GM19351 (cell line): Measurements from ENCODE around the gene AVPI1.
"Not testable (repeated sequence)": the region's sequence is repeated elsewhere in the genome, so short reads cannot be mapped to it uniquely, and the experiment has no call there.

Source experiments
- ATAC-seq: cut with Tn5 transposase; IDR thresholded peaks from one replicate; pipeline ENCODE4 v1.9.1; 2021; ENCODE audit warnings: mild to moderate bottlenecking, moderate library complexity; ENCODE audit not compliant: unreplicated experiment

The AVPI1 gene

DNA sequence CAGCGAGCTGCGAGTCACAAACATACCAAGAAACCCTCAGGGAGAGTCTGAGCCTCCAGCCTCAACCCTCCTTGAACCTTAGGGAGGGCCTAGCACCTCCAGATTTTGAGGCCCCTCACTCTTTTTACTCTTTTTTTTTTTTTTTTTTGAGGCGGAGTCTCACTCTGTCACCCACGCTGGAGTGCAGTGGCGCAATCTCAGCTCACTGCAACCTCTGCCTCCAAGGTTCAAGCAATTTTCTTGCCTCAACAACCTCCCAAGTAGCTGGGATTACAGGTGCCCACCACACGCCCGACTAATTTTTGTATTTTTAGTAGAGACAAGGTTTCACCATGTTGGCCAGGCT lies 2.7 kb downstream of the AVPI1 start:
- ATAC-seq, result not testable (repeated sequence)

DNA sequence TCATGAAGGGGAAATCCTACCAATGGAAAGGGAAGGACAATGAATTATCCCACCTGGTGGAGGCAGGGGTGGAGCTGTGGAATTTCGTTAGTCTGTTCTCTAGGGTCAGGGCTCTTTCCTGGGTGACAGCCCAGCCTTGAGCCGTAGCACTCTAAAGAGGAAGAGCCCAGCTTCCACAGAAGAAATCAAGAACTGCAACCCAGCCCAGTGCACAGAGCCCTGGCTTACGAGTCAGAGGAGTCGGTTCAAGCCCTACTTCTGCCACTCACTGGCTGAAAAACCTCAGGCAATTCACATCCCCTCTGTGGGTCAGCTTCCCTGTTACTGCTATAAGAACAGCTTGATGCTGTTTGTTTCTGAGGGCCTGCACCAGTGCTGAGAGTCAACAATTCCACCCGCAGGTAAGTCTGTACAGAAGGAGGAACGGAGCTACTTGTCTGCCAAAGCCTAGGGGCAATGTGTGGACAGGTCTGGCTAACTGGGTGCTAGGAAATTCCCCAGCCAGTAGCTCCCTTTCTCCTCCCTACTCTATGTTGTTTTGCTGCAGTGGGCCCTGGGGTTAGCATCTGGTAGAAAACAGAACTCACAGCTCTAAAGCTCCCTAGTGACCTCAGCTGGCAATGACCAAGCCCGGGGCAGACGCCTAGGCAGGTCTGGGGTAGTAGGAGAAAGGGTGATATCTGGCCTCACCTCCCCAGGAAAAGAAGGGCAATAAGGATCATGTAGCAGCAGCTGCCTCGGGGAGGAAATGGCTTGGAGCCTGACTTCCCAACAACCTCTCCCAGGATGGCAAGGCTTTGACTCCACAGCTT lies 3.3 kb downstream of the AVPI1 start:
- no peak for ATAC-seq

DNA sequence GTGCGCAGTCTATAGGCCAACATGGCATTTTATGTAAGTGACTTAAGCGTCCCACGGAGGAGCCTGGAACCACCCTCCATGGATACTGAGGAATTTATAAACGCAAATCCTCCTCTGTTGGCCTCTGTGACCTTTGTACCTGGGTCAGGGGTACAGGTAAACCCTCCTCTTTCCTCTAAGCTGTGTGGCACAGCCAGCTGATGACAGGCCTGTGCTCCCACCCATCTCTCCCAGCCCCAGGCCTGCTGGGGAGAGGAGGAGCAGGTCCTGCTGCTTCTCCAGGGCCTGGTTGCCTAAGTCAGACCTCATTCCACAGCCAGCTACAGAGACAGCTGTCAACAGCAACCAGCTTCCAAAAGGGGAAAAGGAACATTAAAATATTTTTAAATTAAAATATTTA lies 5.0 kb downstream of the AVPI1 start:
- no peak for ATAC-seq

DNA sequence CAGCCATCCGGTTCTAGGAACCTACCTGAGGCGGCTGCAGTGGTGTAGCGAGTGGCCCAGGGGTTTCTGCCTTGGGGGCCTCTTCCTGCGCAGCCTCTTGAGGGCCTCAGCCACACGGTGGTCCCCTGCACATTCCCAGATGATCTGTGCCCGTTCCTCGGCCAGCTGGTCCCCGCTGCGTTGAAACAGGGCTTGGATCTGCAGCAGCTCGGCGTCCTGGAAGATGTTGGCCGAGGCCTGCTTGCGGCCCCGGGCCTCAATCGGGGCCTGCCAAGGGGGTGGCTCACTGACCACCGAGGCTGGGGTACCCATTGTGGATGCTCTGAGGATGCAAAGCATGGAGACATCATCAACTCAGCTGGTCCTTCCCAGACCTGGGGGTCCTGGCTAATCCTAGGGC lies 7.4 kb downstream of the AVPI1 start:
- ATAC-seq, result no peak

DNA sequence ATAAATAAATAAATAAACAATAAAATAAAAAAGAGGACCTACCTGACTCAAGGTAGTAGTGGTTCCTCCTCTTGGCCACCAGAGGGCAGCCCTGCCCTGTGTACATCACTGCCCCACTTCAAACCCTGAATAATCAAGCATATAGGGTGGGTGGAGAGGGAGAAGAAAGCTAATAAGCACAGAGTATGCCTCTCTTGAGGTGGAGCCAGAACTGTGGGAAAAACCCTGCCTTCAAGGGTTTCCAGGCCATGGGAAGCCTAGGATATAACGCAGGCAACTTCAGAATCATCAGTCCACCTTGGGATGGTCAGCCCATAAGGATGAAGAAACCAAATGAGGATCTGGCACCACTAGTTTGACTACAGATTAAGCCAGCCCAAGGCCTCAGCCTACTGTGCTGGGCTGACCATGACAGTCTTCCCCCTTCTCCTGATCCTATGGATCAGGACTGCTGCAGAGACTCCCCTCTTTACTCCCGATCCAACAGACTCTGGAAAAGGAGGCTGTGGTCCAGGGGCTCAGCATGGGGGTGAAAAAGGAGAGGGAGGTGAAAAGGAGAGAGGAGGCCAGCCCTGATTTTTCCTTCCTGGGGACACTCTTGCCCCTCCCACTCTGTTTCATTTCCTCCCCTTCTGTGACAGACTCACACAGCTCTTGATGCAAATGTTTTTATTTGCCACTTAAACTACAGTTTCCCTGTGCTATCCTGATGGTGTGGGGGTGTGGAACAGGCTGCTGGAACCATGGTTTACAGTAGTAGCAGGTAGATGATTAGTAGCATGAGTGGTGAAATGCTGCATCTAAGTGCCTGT lies 10.1 kb downstream of the AVPI1 start:
- ATAC-seq, result peak; percentile 83

DNA sequence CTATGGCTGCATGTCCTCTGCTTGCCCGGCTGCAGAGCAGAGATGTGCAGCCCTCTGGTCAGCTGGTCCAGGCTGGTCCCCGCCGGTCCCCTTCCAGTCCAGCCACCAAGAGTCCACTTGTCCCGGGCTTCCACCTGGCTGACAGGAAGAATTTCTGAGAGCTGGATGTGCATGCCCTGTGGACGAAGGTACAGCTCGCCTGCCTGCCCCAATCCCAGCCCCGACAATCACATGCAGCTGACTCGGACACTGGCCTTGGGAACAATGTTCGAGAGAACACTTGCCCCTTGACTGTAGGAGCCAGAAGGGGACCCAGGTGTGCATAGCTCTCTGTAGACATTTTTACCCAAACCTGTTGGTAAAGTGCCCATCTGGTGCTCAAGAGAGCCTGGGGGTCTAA lies 11.8 kb downstream of the AVPI1 start:
- ATAC-seq, result no peak

DNA sequence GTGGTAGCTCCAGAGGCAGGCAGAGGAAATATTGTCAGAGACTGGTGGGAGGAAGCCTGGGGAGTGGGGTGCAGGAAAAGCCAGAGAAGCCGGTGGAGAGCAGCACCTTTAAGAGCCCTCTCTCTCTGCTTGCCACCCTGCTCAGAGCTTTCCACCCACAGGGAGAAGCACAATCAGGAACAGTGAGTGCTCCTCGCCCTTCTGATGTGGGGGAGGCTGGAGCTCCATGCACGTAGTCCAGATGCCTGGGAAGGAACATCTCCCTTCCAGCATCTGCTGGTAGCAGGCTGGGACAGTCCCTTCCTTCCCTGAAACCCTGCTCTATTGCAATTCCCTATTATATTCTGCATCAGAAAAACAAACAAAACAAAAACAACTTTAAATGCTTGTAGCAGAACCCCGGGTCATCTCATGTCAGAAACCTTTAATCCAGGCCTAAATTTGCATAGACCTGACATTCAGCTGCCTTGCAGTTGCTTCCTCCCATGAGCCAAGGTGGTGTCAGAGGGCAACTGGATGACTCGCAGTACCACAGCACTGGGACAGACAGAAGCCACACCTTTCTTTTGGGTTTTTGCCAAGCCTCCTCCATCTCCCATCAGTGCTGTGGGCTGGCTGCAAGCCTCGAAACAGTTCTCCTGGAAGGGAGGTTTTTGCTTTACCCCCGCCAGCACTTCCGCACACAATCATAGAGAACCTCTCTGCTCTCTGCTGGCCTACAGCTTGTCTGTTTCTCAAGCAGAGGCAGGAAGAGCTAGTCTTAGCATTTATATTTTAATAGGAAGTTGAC lies 13.1 kb downstream of the AVPI1 start:
- no peak for ATAC-seq

DNA sequence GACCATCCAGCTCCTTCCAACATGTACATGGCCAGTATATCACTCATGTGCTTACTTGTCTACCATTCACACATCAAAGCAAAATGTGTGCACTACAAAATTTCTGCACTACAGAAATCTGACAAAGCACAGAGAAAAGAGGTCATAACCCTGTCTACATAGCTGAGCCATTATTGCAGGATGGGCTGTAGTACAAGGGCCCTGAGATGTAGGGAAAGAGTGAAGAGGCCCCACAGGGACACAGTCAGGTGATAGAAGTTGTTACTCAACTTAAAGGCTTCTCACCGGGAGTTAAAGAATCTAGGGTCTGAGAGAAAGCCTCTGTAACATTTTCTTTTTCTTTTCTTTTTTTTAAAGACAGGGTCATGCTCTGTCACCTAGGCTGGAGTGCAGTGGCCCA lies 17.5 kb downstream of the AVPI1 start:
- no peak for ATAC-seq

DNA sequence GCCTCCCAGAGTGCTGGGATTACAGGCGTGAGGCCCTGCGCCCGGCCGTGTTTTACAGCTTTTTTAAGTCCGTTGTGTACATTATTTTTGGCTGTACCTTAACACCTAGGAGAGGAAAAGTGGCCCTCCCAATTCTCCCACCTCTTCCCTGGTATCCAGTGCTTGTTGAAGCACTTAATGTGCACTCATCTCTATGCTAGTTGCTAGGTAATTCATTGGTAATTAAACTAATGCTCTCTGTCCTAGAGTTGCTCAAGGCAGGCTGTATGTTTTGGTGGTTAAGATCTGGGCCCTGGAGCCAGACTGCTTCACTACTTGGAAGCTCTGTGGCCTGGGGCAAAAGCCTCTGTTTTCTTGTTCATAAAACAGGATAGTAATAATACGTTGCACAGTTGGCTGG lies 19.6 kb downstream of the AVPI1 start:
- no peak for ATAC-seq

DNA sequence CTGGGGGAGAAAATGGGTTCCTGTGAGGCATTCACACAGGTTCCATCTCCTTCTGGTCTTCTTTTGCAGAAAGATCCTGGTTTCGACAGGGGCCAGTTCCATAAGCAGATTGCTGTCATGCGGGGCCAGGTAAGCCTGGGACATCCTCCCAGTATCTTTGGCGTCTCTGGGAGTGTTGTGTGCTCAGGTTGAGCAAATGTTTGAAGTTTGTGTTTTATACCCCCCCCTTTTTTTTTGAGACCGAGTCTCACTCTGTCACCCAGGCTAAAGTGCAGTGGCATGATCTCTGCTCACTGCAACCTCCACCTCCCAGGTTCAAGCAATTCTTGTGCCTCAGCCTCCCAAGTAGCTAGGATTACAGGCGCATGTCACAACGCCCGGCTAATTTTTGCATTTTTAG lies 20.0 kb downstream of the AVPI1 start:
- no peak for ATAC-seq

DNA sequence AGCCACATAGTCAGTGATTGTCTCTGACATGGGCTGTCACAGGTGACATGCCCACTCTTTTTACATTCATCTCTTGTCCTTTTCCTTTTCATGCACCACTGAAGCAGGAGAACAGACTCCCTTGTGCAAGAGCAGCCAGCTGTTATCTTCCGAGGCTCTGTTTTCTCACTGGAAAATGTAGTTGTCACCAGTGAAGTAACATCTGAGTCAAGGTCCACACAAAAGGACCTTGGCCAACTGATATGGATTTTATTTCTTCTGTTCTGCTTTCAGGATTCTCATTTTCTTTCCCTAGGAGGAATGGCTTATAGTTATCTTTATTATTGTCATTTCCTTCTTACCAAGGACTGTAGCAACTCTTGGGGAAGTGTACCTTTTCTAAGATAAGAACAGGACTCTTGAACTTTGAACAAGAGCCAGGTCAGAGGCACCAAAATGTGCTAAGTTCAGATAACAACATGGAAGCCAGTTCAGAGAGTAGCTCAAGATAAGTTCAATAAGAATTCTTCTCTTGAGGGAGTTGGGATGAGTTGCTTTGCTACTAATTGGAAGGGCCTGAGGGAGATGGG lies 22.7 kb downstream of the AVPI1 start:
- ATAC-seq, result no peak

DNA sequence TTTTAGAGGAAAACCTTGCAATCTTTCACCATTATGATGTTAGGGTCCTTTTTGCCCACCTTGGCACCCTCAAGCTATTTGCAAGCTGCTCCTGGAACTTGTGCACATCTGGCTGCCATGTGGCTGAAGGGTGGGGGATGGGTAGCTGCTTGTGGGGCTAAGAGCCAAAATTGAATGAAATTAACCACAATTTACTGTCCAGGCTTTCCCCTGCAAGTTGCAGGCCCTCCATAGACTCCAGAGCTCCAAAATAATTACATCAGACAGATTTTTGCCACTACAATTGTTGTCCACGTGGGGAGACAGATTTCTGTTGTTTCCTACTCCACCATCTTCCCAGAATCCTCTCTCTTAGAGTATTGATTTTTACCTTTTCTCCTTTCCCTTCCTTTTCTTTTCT lies 27.5 kb downstream of the AVPI1 start:
- ATAC-seq, result no peak

DNA sequence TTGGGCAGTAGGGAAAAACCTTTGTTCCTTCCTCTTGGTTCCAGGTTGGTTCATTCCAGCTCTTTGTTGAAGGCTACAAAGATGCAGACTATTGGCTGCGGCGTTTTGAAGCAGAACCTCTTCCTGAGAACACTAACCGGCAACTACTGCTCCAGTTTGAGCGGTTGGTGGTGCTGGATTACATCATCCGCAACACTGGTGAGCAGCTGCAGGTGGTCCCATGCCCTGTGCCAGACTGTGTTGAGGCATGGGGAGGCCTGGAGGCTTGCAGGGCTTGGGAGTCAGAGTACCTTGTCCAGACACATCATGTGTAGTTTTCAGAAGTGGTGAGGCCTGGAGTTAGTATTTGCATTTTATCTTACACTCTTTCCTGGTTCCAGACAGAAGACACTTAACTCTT lies 30.3 kb downstream of the AVPI1 start:
- no peak for ATAC-seq

DNA sequence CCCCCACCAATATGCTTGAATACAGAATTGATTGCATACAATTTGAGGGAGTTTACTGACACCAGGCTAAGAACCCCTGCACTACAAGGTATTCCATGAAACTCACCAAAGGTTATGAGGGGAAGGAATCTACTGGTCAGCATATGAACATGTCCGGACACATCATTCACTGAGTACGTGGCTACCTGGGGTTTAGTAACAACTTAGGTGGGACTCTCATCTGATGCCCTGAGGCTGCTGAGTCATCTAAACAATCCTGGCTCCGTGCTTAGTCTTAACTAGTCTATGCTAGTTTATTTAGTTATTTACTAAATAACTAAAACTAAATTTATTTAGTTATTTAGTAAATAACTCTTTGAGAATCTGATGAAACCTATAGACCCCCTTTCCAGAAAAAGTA lies 35.3 kb downstream of the AVPI1 start:
- ATAC-seq, result no peak

DNA sequence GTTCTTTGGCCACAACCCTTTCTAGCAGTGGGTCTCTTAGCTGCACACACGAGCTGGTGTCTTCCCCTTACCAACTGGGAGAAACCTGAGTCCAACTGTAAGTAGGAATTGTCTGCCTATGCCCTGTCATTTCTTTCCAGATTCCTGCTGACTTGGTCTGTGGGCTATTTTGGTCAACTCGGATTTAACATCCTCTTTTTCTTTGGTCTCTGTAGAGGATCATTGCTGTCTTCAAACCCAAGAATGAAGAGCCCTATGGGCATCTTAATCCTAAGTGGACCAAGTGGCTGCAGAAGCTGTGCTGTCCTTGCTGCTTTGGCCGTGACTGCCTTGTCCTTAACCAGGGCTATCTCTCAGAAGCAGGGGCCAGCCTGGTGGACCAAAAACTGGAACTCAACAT lies 36.3 kb downstream of the AVPI1 start:
- ATAC-seq, result no peak

DNA sequence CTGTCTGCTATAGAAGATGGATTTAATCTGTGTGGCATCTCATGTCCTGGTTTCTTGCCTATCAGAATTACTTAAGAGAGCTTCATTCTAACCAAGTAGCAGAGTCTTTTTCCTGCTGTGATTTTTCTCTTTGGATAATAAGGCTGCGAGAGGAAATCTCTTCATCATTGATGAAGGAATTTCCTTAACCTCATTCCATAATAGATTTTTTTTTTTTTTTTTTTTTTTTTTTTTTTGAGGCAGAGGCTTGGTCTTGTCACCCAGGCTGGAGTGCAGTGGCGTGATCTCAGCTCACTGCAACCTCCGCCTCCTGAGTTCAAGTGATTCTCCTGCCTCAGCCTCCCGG lies 37.7 kb downstream of the AVPI1 start:
- ATAC-seq, result not testable (repeated sequence)

DNA sequence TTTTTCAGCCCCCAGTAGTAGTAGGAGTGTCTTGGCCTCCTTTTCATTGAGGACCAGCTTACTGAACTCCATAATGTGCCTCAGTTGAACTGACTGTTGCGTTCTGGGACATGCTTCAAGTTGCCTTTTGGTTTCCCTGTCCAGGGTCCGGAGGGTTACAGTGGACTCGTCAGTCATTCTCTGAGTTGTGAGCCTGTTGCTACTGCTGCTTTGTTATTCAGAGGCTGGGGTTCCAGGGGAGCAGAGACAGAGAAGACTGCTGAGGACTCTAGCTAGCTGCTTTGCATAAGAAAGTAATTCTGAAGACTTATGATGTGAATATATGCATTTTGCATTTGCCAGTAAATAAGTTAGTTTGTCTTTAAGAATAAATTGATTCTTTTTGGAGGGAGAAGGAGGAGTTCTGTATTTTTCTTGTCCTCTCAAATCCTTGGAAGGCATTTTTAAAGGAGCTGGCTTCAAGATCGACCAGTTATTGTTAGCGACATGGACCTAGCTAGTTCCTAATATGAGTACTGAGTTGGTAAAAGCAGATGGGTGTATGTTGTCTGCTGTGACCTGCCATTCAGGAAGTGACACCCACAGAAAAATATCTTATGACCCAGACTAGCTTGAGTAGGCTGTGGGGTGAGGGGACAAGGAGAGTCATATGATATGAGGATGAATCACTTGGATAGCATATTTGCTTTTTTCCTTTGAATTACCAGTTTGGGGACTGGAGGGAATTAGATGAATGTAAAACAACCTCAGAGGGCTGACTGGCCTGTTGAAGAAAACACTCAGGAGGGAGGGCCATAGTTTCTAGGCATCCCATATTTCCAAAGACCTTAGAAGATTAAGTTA lies 38.3 kb downstream of the AVPI1 start:
- ATAC-seq, result peak; percentile 100

DNA sequence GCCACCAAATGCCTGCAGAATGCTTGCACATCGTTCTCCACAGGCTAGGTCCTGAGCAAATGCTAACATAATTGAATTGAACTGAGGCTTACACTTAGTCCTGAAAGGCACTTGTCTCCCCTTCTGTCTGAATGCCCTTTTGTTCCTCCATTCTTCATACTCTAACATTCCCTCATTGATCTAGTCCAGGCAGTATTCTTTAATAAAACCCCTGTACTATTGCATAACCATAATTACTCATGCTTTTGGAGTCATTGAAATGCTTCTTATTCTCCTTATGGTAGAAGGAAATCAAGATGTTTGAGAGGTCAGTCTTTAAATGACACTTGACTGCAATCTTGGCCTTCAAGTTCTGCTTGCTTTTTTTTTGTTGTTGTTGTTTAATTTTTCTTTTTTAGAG lies 39.5 kb downstream of the AVPI1 start:
- ATAC-seq, result no peak

DNA sequence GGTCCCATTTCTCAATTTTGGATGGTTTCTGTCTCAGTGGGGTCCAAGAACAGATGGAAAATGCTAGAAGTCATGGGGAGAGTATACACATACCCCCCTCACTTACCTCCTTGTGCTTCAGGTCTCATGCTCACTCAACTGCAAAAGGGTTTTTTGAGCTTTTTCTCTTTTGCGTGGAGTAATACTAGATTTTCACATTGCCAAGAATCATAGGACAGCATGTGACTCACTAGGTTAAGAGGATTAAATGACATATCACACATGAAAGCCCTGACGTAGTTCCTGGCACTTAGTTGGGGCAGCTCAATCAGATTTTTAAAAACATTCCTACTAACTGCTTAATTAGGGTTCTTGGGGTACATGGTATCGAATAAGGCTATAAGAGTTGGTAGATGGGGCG lies 42.1 kb downstream of the AVPI1 start:
- no peak for ATAC-seq

DNA sequence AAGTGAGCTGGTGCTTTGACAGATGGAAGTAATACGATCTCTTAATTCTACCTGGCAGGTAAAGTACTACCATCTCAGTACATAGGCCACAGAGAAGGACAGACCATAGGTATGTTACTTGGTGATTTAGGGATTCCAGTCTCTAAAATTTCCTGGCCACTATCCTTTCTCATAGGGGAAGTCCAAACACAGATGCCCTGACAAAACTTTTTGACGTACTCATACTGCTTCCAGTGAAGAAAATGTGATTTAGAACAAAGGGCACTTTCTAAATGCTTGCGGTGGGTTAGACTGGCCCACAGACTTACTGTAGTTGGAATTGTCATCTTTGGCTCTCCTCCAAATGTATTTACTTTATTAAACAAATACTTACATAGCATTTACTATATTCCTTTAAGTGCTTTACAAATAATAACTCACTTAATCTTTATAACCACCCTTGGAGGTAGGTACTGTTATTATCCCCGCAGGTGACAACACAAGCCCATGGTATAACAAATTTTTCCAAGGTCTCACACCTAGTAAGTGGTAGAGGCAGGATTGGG lies 43.5 kb downstream of the AVPI1 start:
- ATAC-seq, result no peak
